Ovary (tissue), 9 donors: ENCODE measurements around the gene ARID1B. TPM values are rescaled to one million over a fixed set of nuclear protein-coding genes. Genes with fewer than 3 reads are reported as not detected.

ENCODE experiments used
- DNase-seq, 5 donors: peaks; one replicate each; pipeline ENCODE4 v3.0.0-alpha.2; 2019 to 2020
- H3K27ac ChIP-seq, 2 donors: fragments of 200-600 bp; one replicate each; pipeline versions ENCODE4 v1.5.1 to v1.8.0; 2019 to 2022
- H3K27me3 ChIP-seq: fragments of 200-600 bp; one replicate; pipeline ENCODE4 v1.8.0; 2022
- H3K36me3 ChIP-seq: fragments of 200-600 bp; sonication (generic); one replicate; pipeline ENCODE4 v1.5.1; 2019
- H3K4me1 ChIP-seq: one replicate; pipeline ENCODE4 v1.8.1; 2013; ENCODE audit warnings: mild to moderate bottlenecking, moderate library complexity; ENCODE audit not compliant: insufficient read depth
- H3K4me3 ChIP-seq: fragments of 200-600 bp; sonication (generic); one replicate; pipeline ENCODE4 v1.5.1; 2017
- H3K9me3 ChIP-seq, 2 donors: fragments of 200-600 bp in 1 of 2; sonication (generic) in 1 of 2; one replicate each; pipeline versions ENCODE4 v1.5.1 to v1.8.1; 2013 to 2019; ENCODE audit warnings: mild to moderate bottlenecking in 1 of 2, moderate library complexity in 1 of 2
- EP300 ChIP-seq: sonication (generic); formaldehyde crosslinking; IDR thresholded peaks from one replicate; pipeline ENCODE4 v1.6.1; 2017; ENCODE audit warnings: antibody characterized with exemption
- POLR2A ChIP-seq: fragments of 450-650 bp; IDR thresholded peaks from one replicate; pipeline ENCODE4 v1.6.1; 2017; ENCODE audit warnings: antibody characterized with exemption, mild to moderate bottlenecking, moderate library complexity
- WGBS, 3 donors: extraction: QIAGEN DNeasy Blood & Tissue Kit in 1 of 3; methylation state at CpG; one replicate each; pipeline versions ENCODE4 v1.1.5 to v1.1.7; 2013 to 2017; 5-methylcytosine and 5-hydroxymethylcytosine counted together
- intact Hi-C, 4 donors: fragments of 100-400 bp; cut with DNase I; formaldehyde crosslinking; loops; one replicate each; pipeline versions ENCODE4 v1.11.0 to v1.15.1; 2022 to 2023
- polyA plus RNA-seq, 2 donors: library from polyadenylated mRNA; stranded (reverse); fragments of 200-250 nt in 1 of 2; fragments of 350-450 nt in 1 of 2; fragmentation: Illumina TruSeq in 1 of 2; extraction: RNeasy Lipid Tissue Mini Kit (QIAGEN cat#74804) in 1 of 2; gene quantifications; one replicate each; pipeline ENCODE4 v1.2.3, GENCODE V29; 2013 to 2014
- total RNA-seq, 7 donors: library from RNA; depleted of rRNA in 2 of 7; stranded (reverse); fragments of >200 nt in 2 of 7; fragmentation: NEBNext Ultra II Directional in 3 of 7; extraction: Animal tissue kit (Norgen Biotek cat#: 25700) in 3 of 7; gene quantifications; one replicate each; pipeline versions ENCODE4 v1.1.0 to v1.2.4, GENCODE V29; 2016 to 2023
- TF ChIP-seq, protein P1 (sequence below), 3 donors: fragments of 450-650 bp in 2 of 3; fragments of 200-600 bp in 1 of 3; IDR thresholded peaks; one replicate each; pipeline versions ENCODE4 v1.5.1 to v1.8.0; 2016 to 2022; ENCODE audit warnings: antibody characterized with exemption in 3 of 3, mild to moderate bottlenecking in 1 of 3
- donor health status: DM: no; HTN: no; CAD: no; lungs with moderate emphysema.
- donor health status: DM: no; HTN: no; CAD: no.
- donor health status: Bipolar disorder and iron deficiency.
- donor health status: DM: yes; HTN: yes; CAD: no.
- donor health status: DM: no; HTN: no; CAD: no.
- donor health status: DM: yes; HTN: yes; CAD: no.

The ARID1B gene
- total and polyA plus RNA-seq, 9 donors = 33.2 to 144 (median 105) TPM

- WGBS, 3 donors = 93 to 97% (median 95%) methylated on average over 7 of the region's 7 CpGs
- H3K4me3 ChIP-seq = no peak overlapping the region
- TF ChIP-seq EP300 (no peak), POLR2A (no peak)
- TF ChIP-seq, protein P1, sequence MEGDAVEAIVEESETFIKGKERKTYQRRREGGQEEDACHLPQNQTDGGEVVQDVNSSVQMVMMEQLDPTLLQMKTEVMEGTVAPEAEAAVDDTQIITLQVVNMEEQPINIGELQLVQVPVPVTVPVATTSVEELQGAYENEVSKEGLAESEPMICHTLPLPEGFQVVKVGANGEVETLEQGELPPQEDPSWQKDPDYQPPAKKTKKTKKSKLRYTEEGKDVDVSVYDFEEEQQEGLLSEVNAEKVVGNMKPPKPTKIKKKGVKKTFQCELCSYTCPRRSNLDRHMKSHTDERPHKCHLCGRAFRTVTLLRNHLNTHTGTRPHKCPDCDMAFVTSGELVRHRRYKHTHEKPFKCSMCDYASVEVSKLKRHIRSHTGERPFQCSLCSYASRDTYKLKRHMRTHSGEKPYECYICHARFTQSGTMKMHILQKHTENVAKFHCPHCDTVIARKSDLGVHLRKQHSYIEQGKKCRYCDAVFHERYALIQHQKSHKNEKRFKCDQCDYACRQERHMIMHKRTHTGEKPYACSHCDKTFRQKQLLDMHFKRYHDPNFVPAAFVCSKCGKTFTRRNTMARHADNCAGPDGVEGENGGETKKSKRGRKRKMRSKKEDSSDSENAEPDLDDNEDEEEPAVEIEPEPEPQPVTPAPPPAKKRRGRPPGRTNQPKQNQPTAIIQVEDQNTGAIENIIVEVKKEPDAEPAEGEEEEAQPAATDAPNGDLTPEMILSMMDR (IDR thresholded peaks at IDR 0.05) = no peak
- H3K4me1 ChIP-seq = peaks cover 4% of the 10 kb centered on the region
- DNase-seq = no peak
- H3K9me3 ChIP-seq = no peaks in the 10 kb centered on the region
- no peak overlapping the region for H3K27ac ChIP-seq
- H3K27me3 ChIP-seq = no peaks in the 10 kb centered on the region
- intact Hi-C loops = no loop called here
- H3K36me3 ChIP-seq = no peaks in the 10 kb centered on the region
Measured at GRCh38 chr6:156906451-156906850, 129.3 kb downstream of the ARID1B start.

GRCh38 chr6:156909212-156910010 is 132.2 kb downstream of the ARID1B start:
- no peak for DNase-seq
- 81 to 86% (median 83%) methylated on average over 10 of the region's 10 CpGs for WGBS, 3 donors
- no peaks in the 10 kb centered on the region for H3K27me3 ChIP-seq
- intact Hi-C loops = no loop called here
- H3K4me1 ChIP-seq = peaks cover 8% of the 10 kb centered on the region
- H3K27ac ChIP-seq = no peak overlapping the region
- no peak overlapping the region for H3K4me3 ChIP-seq
- no peaks in the 10 kb centered on the region for H3K9me3 ChIP-seq
- TF ChIP-seq EP300 (no peak), POLR2A (no peak)
- TF ChIP-seq, protein P1 (IDR thresholded peaks at IDR 0.05) = no peak
- no peaks in the 10 kb centered on the region for H3K36me3 ChIP-seq

DNA sequence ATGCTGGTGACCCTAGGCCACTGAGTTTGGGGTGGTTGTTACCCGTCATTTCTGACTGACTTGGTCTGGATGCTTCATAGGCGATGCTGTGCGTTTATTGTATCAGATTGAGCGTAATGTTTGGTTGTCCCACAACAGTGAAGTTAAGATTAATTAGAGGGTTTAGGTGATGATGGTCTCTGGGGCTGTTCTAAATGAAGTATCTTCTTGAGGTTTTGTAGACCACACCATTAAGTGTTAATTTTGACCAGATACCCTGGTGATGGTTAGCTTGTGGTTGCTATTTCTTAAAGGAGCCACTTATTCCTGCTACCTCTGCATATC is 132.8 kb downstream of the ARID1B start:
- Histone ChIP-seq H3K4me1 (peaks cover 8% of the 10 kb centered on the region), H3K36me3 (no peaks in the 10 kb centered on the region), H3K4me3 (no peak overlapping the region), H3K9me3 (no peaks in the 10 kb centered on the region), H3K27me3 (no peaks in the 10 kb centered on the region), H3K27ac (no peak overlapping the region)
- WGBS, 3 donors = 98 to 99% (median 98%) methylated on average over 4 of the region's 4 CpGs
- intact Hi-C loops = no loop called here
- TF ChIP-seq EP300 = no peak
- no peak for TF ChIP-seq POLR2A
- TF ChIP-seq, protein P1 (IDR thresholded peaks at IDR 0.05) = no peak
- no peak for DNase-seq

DNA sequence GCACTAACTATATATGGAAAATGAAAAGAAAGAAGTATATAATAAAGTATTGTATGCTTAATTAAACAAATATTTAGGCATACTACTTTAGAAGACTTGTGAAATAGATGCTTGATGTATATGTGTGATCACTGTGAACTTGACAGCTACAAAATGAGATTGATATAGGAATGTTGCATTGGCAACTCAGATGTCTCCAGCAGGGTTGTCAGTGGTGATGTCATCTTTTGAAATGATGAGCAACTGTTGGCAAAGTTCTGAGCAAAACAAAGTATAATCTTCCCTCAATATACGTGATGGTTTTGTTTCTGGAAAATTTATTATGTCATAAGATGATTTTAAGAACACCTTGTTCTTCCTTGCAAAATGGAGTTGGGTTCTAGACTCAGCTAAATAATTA is 133.8 kb downstream of the ARID1B start:
- intact Hi-C loops = no loop called here
- WGBS, 3 donors = 45 to 79% (median 74%) methylated on average over 1 of the region's 1 CpG

More for the DNA sequence above, 133.8 kb downstream of the ARID1B start:
- TF ChIP-seq, protein P1 (IDR thresholded peaks at IDR 0.05) = no peak
- TF ChIP-seq POLR2A (no peak), EP300 (no peak)
- no peaks in the 10 kb centered on the region for H3K27me3 ChIP-seq
- no peaks in the 10 kb centered on the region for H3K36me3 ChIP-seq
- H3K27ac ChIP-seq = no peak overlapping the region
- no peaks in the 10 kb centered on the region for H3K9me3 ChIP-seq
- H3K4me3 ChIP-seq = no peak overlapping the region
- DNase-seq = no peak
- peaks cover 9% of the 10 kb centered on the region for H3K4me1 ChIP-seq
